ENCODE measurements around the gene LRRC28. TPM values are rescaled to one million over a fixed set of nuclear protein-coding genes. Genes with fewer than 3 reads are reported as not detected.

Gene LRRC28
- total RNA-seq, 1 donor from 2014 or later: 20.3 TPM

- Histone ChIP-seq H3K4me3 (no peak overlapping the region), H3K27ac (no peak overlapping the region), H3K9me3 (no peaks in the 10 kb centered on the region), H3K27me3 (no peaks in the 10 kb centered on the region), H3K4me1 (no peaks in the 10 kb centered on the region), H3K36me3 (no peaks in the 10 kb centered on the region)
- TF ChIP-seq CTCF (IDR thresholded peaks at IDR 0.05): no peak
- ATAC-seq (no peak), DNase-seq (no peak)
- intact Hi-C loops (cut with DNase I): no loop called here
Measured at GRCh38 chr15:99264125-99264524, 12.8 kb downstream of the LRRC28 start.

- Histone ChIP-seq H3K27me3 (no peaks in the 10 kb centered on the region), H3K4me1 (no peaks in the 10 kb centered on the region), H3K9me3 (no peaks in the 10 kb centered on the region), H3K4me3 (no peak overlapping the region), H3K27ac (no peak overlapping the region), H3K36me3 (no peaks in the 10 kb centered on the region)
- no peak for TF ChIP-seq CTCF (IDR thresholded peaks at IDR 0.05)
- intact Hi-C loops (cut with DNase I): no loop called here
- DNase-seq (no peak), ATAC-seq (no peak)
Measured at GRCh38 chr15:99265541-99266070, 14.3 kb downstream of the LRRC28 start.

- no peak for TF ChIP-seq CTCF (IDR thresholded peaks at IDR 0.05)
- Histone ChIP-seq H3K27me3 (no peaks in the 10 kb centered on the region), H3K9me3 (no peaks in the 10 kb centered on the region), H3K4me1 (no peaks in the 10 kb centered on the region), H3K36me3 (no peaks in the 10 kb centered on the region), H3K4me3 (no peak overlapping the region), H3K27ac (no peak overlapping the region)
- ATAC-seq (no peak), DNase-seq (no peak)
- intact Hi-C loops (cut with DNase I): no loop called here
Measured at GRCh38 chr15:99267957-99268356, 16.7 kb downstream of the LRRC28 start.

GRCh38 chr15:99268431-99268830, 17.1 kb downstream of the LRRC28 start:
- intact Hi-C loops (cut with DNase I): no loop called here
- ATAC-seq: no peak
- H3K4me3 ChIP-seq: no peak overlapping the region
- no peaks in the 10 kb centered on the region for H3K27me3 ChIP-seq
- no peak overlapping the region for H3K27ac ChIP-seq
- H3K9me3 ChIP-seq: no peaks in the 10 kb centered on the region
- no peaks in the 10 kb centered on the region for H3K36me3 ChIP-seq
- H3K4me1 ChIP-seq: no peaks in the 10 kb centered on the region
- DNase-seq: no peak
- no peak for TF ChIP-seq CTCF (IDR thresholded peaks at IDR 0.05)

- ATAC-seq (no peak), DNase-seq (no peak)
- Histone ChIP-seq H3K36me3 (no peaks in the 10 kb centered on the region), H3K4me3 (no peak overlapping the region), H3K27me3 (no peaks in the 10 kb centered on the region), H3K9me3 (no peaks in the 10 kb centered on the region), H3K27ac (no peak overlapping the region), H3K4me1 (no peaks in the 10 kb centered on the region)
- TF ChIP-seq CTCF (IDR thresholded peaks at IDR 0.05): no peak
- intact Hi-C loops (cut with DNase I): no loop called here
Measured at GRCh38 chr15:99273801-99274200, 22.5 kb downstream of the LRRC28 start.

GRCh38 chr15:99275061-99275460, 23.8 kb downstream of the LRRC28 start:
- ATAC-seq: no peak
- H3K9me3 ChIP-seq: no peaks in the 10 kb centered on the region
- TF ChIP-seq CTCF (IDR thresholded peaks at IDR 0.05): no peak
- H3K36me3 ChIP-seq: no peaks in the 10 kb centered on the region
- intact Hi-C loops (cut with DNase I): no loop called here
- H3K4me3 ChIP-seq: no peak overlapping the region
- H3K27me3 ChIP-seq: no peaks in the 10 kb centered on the region
- no peak for DNase-seq
- no peaks in the 10 kb centered on the region for H3K4me1 ChIP-seq
- H3K27ac ChIP-seq: no peak overlapping the region
